ENCODE results near the gene HBG2. TPM values are rescaled to one million over a fixed set of nuclear protein-coding genes. Genes with fewer than 3 reads are reported as not detected.

HBG2 gene
- total and polyA plus RNA-seq, 2 of the 13 experiments (the other 11 are each of a cell fraction or from before 2014, with no cell fraction given), result not detected

DNA sequence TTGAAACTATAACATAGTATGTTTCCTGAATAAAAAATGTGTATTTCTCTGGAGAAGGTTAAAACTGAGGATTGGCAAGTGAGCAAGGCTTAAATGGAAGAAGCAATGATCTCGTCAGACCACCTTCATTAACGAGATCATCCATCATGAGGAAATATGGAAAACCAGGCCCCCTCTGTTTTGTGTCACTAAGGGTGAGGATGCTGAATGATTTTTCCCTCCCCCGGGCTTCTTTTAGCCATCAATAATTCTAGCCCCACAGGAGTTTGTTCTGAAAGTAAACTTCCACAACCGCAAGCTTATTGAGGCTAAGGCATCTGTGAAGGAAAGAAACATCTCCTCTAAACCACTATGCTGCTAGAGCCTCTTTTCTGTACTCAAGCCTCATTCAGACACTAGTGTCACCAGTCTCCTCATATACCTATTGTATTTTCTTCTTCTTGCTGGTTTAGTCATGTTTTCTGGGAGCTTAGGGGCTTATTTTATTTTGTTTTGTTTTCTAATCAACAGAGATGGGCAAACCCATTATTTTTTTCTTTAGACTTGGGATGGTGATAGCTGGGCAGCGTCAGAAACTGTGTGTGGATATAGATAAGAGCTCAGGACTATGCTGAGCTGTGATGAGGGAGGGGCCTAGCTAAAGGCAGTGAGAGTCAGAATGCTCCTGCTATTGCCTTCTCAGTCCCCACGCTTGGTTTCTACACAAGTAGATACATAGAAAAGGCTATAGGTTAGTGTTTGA, 21.0 kb upstream of the HBG2 start (continued):
- TF ChIP-seq, protein P1, sequence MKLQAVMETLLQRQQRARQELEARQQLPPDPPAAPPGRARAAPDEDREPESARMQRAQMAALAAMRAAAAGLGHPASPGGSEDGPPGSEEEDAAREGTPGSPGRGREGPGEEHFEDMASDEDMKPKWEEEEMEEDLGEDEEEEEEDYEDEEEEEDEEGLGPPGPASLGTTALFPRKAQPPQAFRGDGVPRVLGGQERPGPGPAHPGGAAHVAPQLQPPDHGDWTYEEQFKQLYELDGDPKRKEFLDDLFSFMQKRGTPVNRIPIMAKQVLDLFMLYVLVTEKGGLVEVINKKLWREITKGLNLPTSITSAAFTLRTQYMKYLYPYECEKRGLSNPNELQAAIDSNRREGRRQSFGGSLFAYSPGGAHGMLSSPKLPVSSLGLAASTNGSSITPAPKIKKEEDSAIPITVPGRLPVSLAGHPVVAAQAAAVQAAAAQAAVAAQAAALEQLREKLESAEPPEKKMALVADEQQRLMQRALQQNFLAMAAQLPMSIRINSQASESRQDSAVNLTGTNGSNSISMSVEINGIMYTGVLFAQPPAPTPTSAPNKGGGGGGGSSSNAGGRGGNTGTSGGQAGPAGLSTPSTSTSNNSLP (IDR thresholded peaks at IDR 0.05; ENCODE audit: low read depth, low read length), result no peak
- no peak for TF ChIP-seq ZMYM4 (CRISPR knock-in tag; IDR thresholded peaks at IDR 0.05)
- no peak for TF ChIP-seq ZNF670 (CRISPR knock-in tag; IDR thresholded peaks at IDR 0.05; ENCODE audit: borderline replicate concordance)

DNA sequence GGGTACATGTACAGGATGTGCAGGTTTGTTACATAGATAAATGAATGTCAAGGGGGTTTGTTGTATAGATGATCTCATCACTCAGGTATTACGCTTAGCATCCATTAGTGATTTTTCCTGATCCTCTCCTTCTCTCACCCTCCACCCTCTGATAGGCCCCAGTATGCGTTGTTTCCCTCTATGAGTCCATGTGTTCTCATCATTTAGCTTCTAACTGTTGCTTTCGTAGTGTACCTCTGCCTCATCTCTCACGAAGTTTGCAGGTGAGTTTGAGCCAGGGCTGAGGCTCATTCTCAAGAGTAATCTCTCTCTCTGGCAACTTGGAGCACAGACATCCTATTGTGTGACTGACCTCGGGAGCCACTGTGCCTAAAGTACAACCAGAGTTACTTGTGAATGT, 19.8 kb upstream of the HBG2 start:
- no peak for ATAC-seq
- H2AFZ ChIP-seq (ENCODE audit: low read length), result no peak overlapping the region
- no peak for FAIRE-seq
- H3K27ac ChIP-seq (ENCODE audit: extremely low read length, insufficient read depth, low read length), result no peak overlapping the region
- no peak overlapping the region for H3K4me2 ChIP-seq (ENCODE audit: low read depth, low read length)
- H3K9ac ChIP-seq (ENCODE audit: insufficient read depth, low read depth, low read length), result no peak overlapping the region
- no peak overlapping the region for H3K4me3 ChIP-seq (replicated peaks in 1 of 3; ENCODE audit: insufficient read depth in 1 of 3, low read depth in 2 of 3, low read length in 3 of 3)
- BruUV-seq (replicated peaks), result no TSS peak
- no peak for DNase-seq (ENCODE audit: low spot score)
- intact Hi-C loops (cut with micrococcal nuclease; ENCODE audit: unreplicated experiment) (no loop called here), in situ Hi-C loops (cut with HindIII; ENCODE audit: extremely low pct_ligation_motif_present, low pct_unique_long_range_greater_than_20kb) (no loop called here)
- H4K20me1 ChIP-seq (ENCODE audit: insufficient read depth, low read length), result no peaks in the 10 kb centered on the region
- no peaks in the 10 kb centered on the region for H3K79me2 ChIP-seq (ENCODE audit: insufficient read depth, low read length)
- 3% methylated on average over 5 of the region's 5 CpGs for WGBS (ENCODE audit: low lambda C conversion rate)
- no peaks in the 10 kb centered on the region for H3K27me3 ChIP-seq (ENCODE audit: control insufficient read depth in 1 of 2, insufficient read depth in 2 of 2, low read length in 2 of 2)
- no peaks in the 10 kb centered on the region for H3K4me1 ChIP-seq (ENCODE audit: insufficient read depth, low read length)
- no peaks in the 10 kb centered on the region for H3K36me3 ChIP-seq (replicated peaks in 1 of 2; ENCODE audit: control insufficient read depth in 1 of 2, insufficient read depth in 2 of 2, low read length in 2 of 2)
- no peaks in the 10 kb centered on the region for H3K9me3 ChIP-seq (ENCODE audit: low read length)
- POLR2A ChIA-PET, result no interaction called here
- CTCF ChIA-PET (ENCODE audit: low intra/inter-chr PET ratio, low total read pairs), result no interaction called here
- TF ChIP-seq PHF20 (CRISPR knock-in tag; IDR thresholded peaks at IDR 0.05), result no peak
- no peak for TF ChIP-seq ZNF510 (CRISPR knock-in tag; IDR thresholded peaks at IDR 0.05; ENCODE audit: low read depth)
- TF ChIP-seq GATAD1 (CRISPR knock-in tag; IDR thresholded peaks at IDR 0.05), result no peak
- TF ChIP-seq ZNF512B (CRISPR knock-in tag; IDR thresholded peaks at IDR 0.05; ENCODE audit: borderline replicate concordance), result no peak
- TF ChIP-seq, protein P2, sequence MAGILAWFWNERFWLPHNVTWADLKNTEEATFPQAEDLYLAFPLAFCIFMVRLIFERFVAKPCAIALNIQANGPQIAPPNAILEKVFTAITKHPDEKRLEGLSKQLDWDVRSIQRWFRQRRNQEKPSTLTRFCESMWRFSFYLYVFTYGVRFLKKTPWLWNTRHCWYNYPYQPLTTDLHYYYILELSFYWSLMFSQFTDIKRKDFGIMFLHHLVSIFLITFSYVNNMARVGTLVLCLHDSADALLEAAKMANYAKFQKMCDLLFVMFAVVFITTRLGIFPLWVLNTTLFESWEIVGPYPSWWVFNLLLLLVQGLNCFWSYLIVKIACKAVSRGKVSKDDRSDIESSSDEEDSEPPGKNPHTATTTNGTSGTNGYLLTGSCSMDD (CRISPR knock-in tag; IDR thresholded peaks at IDR 0.05), result no peak
- no peak for TF ChIP-seq ZNF607 (CRISPR knock-in tag; IDR thresholded peaks at IDR 0.05; ENCODE audit: borderline replicate concordance)
- TF ChIP-seq, protein P3, sequence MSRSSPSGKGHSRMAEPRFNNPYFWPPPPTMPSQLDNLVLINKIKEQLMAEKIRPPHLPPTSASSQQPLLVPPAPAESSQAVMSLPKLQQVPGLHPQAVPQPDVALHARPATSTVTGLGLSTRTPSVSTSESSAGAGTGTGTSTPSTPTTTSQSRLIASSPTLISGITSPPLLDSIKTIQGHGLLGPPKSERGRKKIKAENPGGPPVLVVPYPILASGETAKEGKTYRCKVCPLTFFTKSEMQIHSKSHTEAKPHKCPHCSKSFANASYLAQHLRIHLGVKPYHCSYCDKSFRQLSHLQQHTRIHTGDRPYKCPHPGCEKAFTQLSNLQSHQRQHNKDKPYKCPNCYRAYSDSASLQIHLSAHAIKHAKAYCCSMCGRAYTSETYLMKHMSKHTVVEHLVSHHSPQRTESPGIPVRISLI (CRISPR knock-in tag; IDR thresholded peaks at IDR 0.05; ENCODE audit: borderline replicate concordance), result no peak
- TF ChIP-seq NAIF1 (CRISPR knock-in tag; IDR thresholded peaks at IDR 0.05; ENCODE audit: borderline replicate concordance), result no peak
- TF ChIP-seq ZNF124 (CRISPR knock-in tag; IDR thresholded peaks at IDR 0.05), result no peak
- TF ChIP-seq AGO1 (IDR thresholded peaks at IDR 0.05; ENCODE audit: low read depth, low read length, poor library complexity, severe bottlenecking), result no peak
- TF ChIP-seq ZNF672 (CRISPR knock-in tag; IDR thresholded peaks at IDR 0.05), result no peak
- no peak for TF ChIP-seq ZNF563 (CRISPR knock-in tag; IDR thresholded peaks at IDR 0.05)
- TF ChIP-seq, protein P4, sequence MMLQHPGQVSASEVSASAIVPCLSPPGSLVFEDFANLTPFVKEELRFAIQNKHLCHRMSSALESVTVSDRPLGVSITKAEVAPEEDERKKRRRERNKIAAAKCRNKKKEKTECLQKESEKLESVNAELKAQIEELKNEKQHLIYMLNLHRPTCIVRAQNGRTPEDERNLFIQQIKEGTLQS (CRISPR knock-in tag; IDR thresholded peaks at IDR 0.05), result no peak
